ENCODE measurements around the gene CIDEB.
A peak's percentile ranks its signal among the peaks of the same experiment; 100 is the strongest.

CIDEB gene

GRCh38 chr14:24260026-24260779 lies 47.6 kb downstream of the CIDEB start:
- H3K27ac ChIP-seq = no peak overlapping the region
- H3K4me3 ChIP-seq = no peak overlapping the region
- no peaks in the 10 kb centered on the region for H3K9me3 ChIP-seq (ENCODE audit: low read depth, low read length)
- TF ChIP-seq POLR2AphosphoS5 (IDR thresholded peaks at IDR 0.05; ENCODE audit: borderline replicate concordance, low read depth, low read length) = no peak
- no peak for TF ChIP-seq EZH2 (IDR thresholded peaks at IDR 0.05)
- no peak for TF ChIP-seq FOXP2 (optimal IDR thresholded peaks at IDR 0.05; ENCODE audit: control extremely low read depth, extremely low read length, insufficient read depth)
- H3K36me3 ChIP-seq (ENCODE audit: insufficient read depth, low read length) = no peaks in the 10 kb centered on the region
- no peak for DNase-seq (ENCODE audit: low read depth, low spot score)
- H3K9ac ChIP-seq (ENCODE audit: insufficient read length) = no peak overlapping the region

GRCh38 chr14:24259282-24260025 lies 48.3 kb downstream of the CIDEB start:
- no peak for DNase-seq (ENCODE audit: low read depth, low spot score)
- TF ChIP-seq POLR2AphosphoS5 (IDR thresholded peaks at IDR 0.05; ENCODE audit: borderline replicate concordance, low read depth, low read length) (no peak), EZH2 (IDR thresholded peaks at IDR 0.05) (no peak), FOXP2 (optimal IDR thresholded peaks at IDR 0.05; ENCODE audit: control extremely low read depth, extremely low read length, insufficient read depth) (no peak)
- H3K9me3 ChIP-seq (ENCODE audit: low read depth, low read length) = no peaks in the 10 kb centered on the region
- H3K9ac ChIP-seq (ENCODE audit: insufficient read length) = peak overlapping the region; percentile 10
- H3K4me3 ChIP-seq = no peak overlapping the region
- no peaks in the 10 kb centered on the region for H3K36me3 ChIP-seq (ENCODE audit: insufficient read depth, low read length)
- no peak overlapping the region for H3K27ac ChIP-seq

- Histone ChIP-seq H3K9ac (ENCODE audit: insufficient read length) (peak overlapping the region; percentile 10), H3K36me3 (ENCODE audit: insufficient read depth, low read length) (no peaks in the 10 kb centered on the region), H3K9me3 (ENCODE audit: low read depth, low read length) (no peaks in the 10 kb centered on the region), H3K27ac (no peak overlapping the region), H3K4me3 (no peak overlapping the region)
- TF ChIP-seq EZH2 (IDR thresholded peaks at IDR 0.05) (no peak), POLR2AphosphoS5 (IDR thresholded peaks at IDR 0.05; ENCODE audit: borderline replicate concordance, low read depth, low read length) (no peak)
- DNase-seq (ENCODE audit: low read depth, low spot score) = no peak
Observed at GRCh38 chr14:24258548-24259265, 49.1 kb downstream of the CIDEB start.

GRCh38 chr14:24258119-24258518 lies 49.7 kb downstream of the CIDEB start:
- no peak for DNase-seq (ENCODE audit: low read depth, low spot score)
- H3K4me3 ChIP-seq = no peak overlapping the region
- no peak overlapping the region for H3K27ac ChIP-seq
- H3K9me3 ChIP-seq (ENCODE audit: low read depth, low read length) = no peaks in the 10 kb centered on the region
- H3K9ac ChIP-seq (ENCODE audit: insufficient read length) = no peak overlapping the region
- TF ChIP-seq EZH2 (IDR thresholded peaks at IDR 0.05) (no peak), POLR2AphosphoS5 (IDR thresholded peaks at IDR 0.05; ENCODE audit: borderline replicate concordance, low read depth, low read length) (no peak), FOXP2 (optimal IDR thresholded peaks at IDR 0.05; ENCODE audit: control extremely low read depth, extremely low read length, insufficient read depth) (no peak)
- H3K36me3 ChIP-seq (ENCODE audit: insufficient read depth, low read length) = no peaks in the 10 kb centered on the region

GRCh38 chr14:24256960-24257359 lies 50.8 kb downstream of the CIDEB start:
- DNase-seq (ENCODE audit: low read depth, low spot score) = no peak
- Histone ChIP-seq H3K4me3 (no peak overlapping the region), H3K9me3 (ENCODE audit: low read depth, low read length) (no peaks in the 10 kb centered on the region), H3K27ac (no peak overlapping the region), H3K36me3 (ENCODE audit: insufficient read depth, low read length) (no peaks in the 10 kb centered on the region), H3K9ac (ENCODE audit: insufficient read length) (no peak overlapping the region)
- TF ChIP-seq FOXP2 (optimal IDR thresholded peaks at IDR 0.05; ENCODE audit: control extremely low read depth, extremely low read length, insufficient read depth) = no peak
- no peak for TF ChIP-seq POLR2AphosphoS5 (IDR thresholded peaks at IDR 0.05; ENCODE audit: borderline replicate concordance, low read depth, low read length)
- no peak for TF ChIP-seq EZH2 (IDR thresholded peaks at IDR 0.05)

- TF ChIP-seq FOXP2 (optimal IDR thresholded peaks at IDR 0.05; ENCODE audit: control extremely low read depth, extremely low read length, insufficient read depth) (no peak), EZH2 (IDR thresholded peaks at IDR 0.05) (no peak), POLR2AphosphoS5 (IDR thresholded peaks at IDR 0.05; ENCODE audit: borderline replicate concordance, low read depth, low read length) (no peak)
- no peak overlapping the region for H3K9ac ChIP-seq (ENCODE audit: insufficient read length)
- DNase-seq (ENCODE audit: low read depth, low spot score) = no peak
- no peak overlapping the region for H3K27ac ChIP-seq
- no peaks in the 10 kb centered on the region for H3K36me3 ChIP-seq (ENCODE audit: insufficient read depth, low read length)
- H3K9me3 ChIP-seq (ENCODE audit: low read depth, low read length) = no peaks in the 10 kb centered on the region
- no peak overlapping the region for H3K4me3 ChIP-seq
Observed at GRCh38 chr14:24255931-24256711, 51.7 kb downstream of the CIDEB start.

- Histone ChIP-seq H3K9me3 (ENCODE audit: low read depth, low read length) (no peaks in the 10 kb centered on the region), H3K4me3 (no peak overlapping the region), H3K27ac (no peak overlapping the region), H3K36me3 (ENCODE audit: insufficient read depth, low read length) (no peaks in the 10 kb centered on the region), H3K9ac (ENCODE audit: insufficient read length) (no peak overlapping the region)
- DNase-seq (ENCODE audit: low read depth, low spot score) = no peak
- no peak for TF ChIP-seq EZH2 (IDR thresholded peaks at IDR 0.05)
- TF ChIP-seq POLR2AphosphoS5 (IDR thresholded peaks at IDR 0.05; ENCODE audit: borderline replicate concordance, low read depth, low read length) = no peak
- no peak for TF ChIP-seq FOXP2 (optimal IDR thresholded peaks at IDR 0.05; ENCODE audit: control extremely low read depth, extremely low read length, insufficient read depth)
Observed at GRCh38 chr14:24255438-24255837, 52.3 kb downstream of the CIDEB start.

Measured in SK-N-MC (cell line).